A673 (cell line): ENCODE results near the gene VWA5A. TPM values are rescaled to one million over a fixed set of nuclear protein-coding genes. Genes with fewer than 3 reads are reported as not detected.

Experiments used
- BruUV-seq: library from RNA; stranded (reverse); fragments of 400-500 nt; replicated peaks from 2 replicates; lab custom pipeline; 2021; lab: Mats Ljungman, UMichigan
- CTCF ChIA-PET: fragments of 300-600 bp; sonication (Branson Sonifier 250); formaldehyde crosslinking; loops from one replicate; lab custom pipeline; 2022; ENCODE audit warnings: antibody characterized with exemption; lab: Charles Lee
- POLR2A ChIA-PET: fragments of 300-600 bp; sonication (Branson Sonifier 250); formaldehyde crosslinking; loops from one replicate; lab custom pipeline; 2022; ENCODE audit warnings: antibody characterized with exemption; ENCODE audit not compliant: low non-redundant PET; lab: Charles Lee
- DNase-seq: peaks from one replicate; pipeline ENCODE4 v3.0.0-alpha.2; 2015; ENCODE audit warnings: low spot score
- H3K27ac ChIP-seq: fragments of 200-600 bp; sonication (generic); 2 replicates; pipeline ENCODE4 v1.5.1; 2016; ENCODE audit warnings: mixed run types, low read depth, mild to moderate bottlenecking, mixed read lengths, antibody characterized with exemption, low read length; ENCODE audit not compliant: poor library complexity, severe bottlenecking
- H3K27me3 ChIP-seq: fragments of 200-600 bp; sonication (generic); replicated peaks from 2 replicates; pipeline ENCODE4 v1.6.1; 2017; ENCODE audit warnings: mixed run types, low read depth, mild to moderate bottlenecking, mixed read lengths, antibody characterized with exemption, low read length; ENCODE audit not compliant: insufficient read depth, poor library complexity
- H3K36me3 ChIP-seq: fragments of 200-600 bp; sonication (generic); 2 replicates; pipeline ENCODE4 v1.6.1; 2016; ENCODE audit warnings: mixed run types, mild to moderate bottlenecking, mixed read lengths, antibody characterized with exemption, low read length; ENCODE audit not compliant: insufficient read depth, poor library complexity, severe bottlenecking
- H3K4me1 ChIP-seq: fragments of 200-600 bp; sonication (generic); 2 replicates; pipeline ENCODE4 v1.6.1; 2017; ENCODE audit warnings: mixed run types, mild to moderate bottlenecking, mixed read lengths, antibody characterized with exemption, low read length; ENCODE audit not compliant: insufficient read depth, poor library complexity, severe bottlenecking
- H3K4me3 ChIP-seq: fragments of 200-600 bp; sonication (generic); 2 replicates; pipeline ENCODE4 v1.5.1; 2016; ENCODE audit warnings: low read depth, mixed run types, mild to moderate bottlenecking, mixed read lengths, low read length; ENCODE audit not compliant: poor library complexity, severe bottlenecking
- H3K9me3 ChIP-seq: fragments of 200-600 bp; sonication (generic); 2 replicates; pipeline ENCODE4 v1.6.1; 2016; ENCODE audit warnings: mixed run types, low read depth, mild to moderate bottlenecking, mixed read lengths, antibody characterized with exemption, low read length; ENCODE audit not compliant: poor library complexity, severe bottlenecking
- CTCF ChIP-seq: fragments of 300-800, 200-600 bp; sonication (generic); conservative IDR thresholded peaks from 2 replicates; pipeline ENCODE4 v1.5.1; 2017; ENCODE audit warnings: low read depth, mild to moderate bottlenecking, antibody characterized with exemption, low read length, moderate library complexity, mixed read lengths
- EZH2 ChIP-seq: fragments of 200-600 bp; sonication (generic); IDR thresholded peaks from 2 replicates; pipeline ENCODE4 v1.6.1; 2017; ENCODE audit warnings: borderline replicate concordance, low read depth, mild to moderate bottlenecking, mixed read lengths, antibody characterized with exemption, low read length; ENCODE audit not compliant: poor library complexity, severe bottlenecking
- intact Hi-C: fragments of 100-400 bp; cut with micrococcal nuclease; formaldehyde crosslinking; loops from one replicate; pipeline ENCODE4 v1.10.0; 2022; ENCODE audit not compliant: unreplicated experiment
- total RNA-seq: library from RNA; stranded (reverse); gene quantifications from 2 replicates; pipeline ENCODE4 v1.2.3, GENCODE V29; 2021

Gene VWA5A
- total RNA-seq, 1 experiment from 2014 or later, result 11.2 TPM

- peak; percentile 56 for DNase-seq
- ChIA-PET POLR2A (no interaction called here), CTCF (interaction anchor here (0.6 to 2.1 kb wide), 3 partner anchors 123 to 1676 kb away, joined by 6 to 38 read pairs (median 14); no protein-coding TSS in a partner anchor)
- peaks cover 15% of the 10 kb centered on the region for H3K4me1 ChIP-seq
- H3K4me3 ChIP-seq, result no peak overlapping the region
- no peaks in the 10 kb centered on the region for H3K9me3 ChIP-seq
- peak overlapping the region; percentile 31 for H3K27ac ChIP-seq
- H3K27me3 ChIP-seq, result no peaks in the 10 kb centered on the region
- no TSS peak for BruUV-seq
- TF ChIP-seq EZH2, result no peak
- TF ChIP-seq CTCF, result no peak
- H3K36me3 ChIP-seq, result no peaks in the 10 kb centered on the region
- intact Hi-C loops, result loop anchor here (1.0 kb wide), 1 partner anchor 123 kb away; no protein-coding TSS in a partner anchor
Observed at GRCh38 chr11:124194293-124195188, 79.3 kb downstream of the VWA5A start.

- Histone ChIP-seq H3K27me3 (no peaks in the 10 kb centered on the region), H3K27ac (peak overlapping the region; percentile 31), H3K4me1 (peaks cover 15% of the 10 kb centered on the region), H3K36me3 (no peaks in the 10 kb centered on the region), H3K4me3 (no peak overlapping the region), H3K9me3 (no peaks in the 10 kb centered on the region)
- peak; percentile 89 for DNase-seq
- intact Hi-C loops, result loop anchor here (1.0 kb wide), 1 partner anchor 124 kb away; no protein-coding TSS in a partner anchor
- TF ChIP-seq CTCF (peak; percentile 95), EZH2 (no peak)
- BruUV-seq, result no TSS peak
- ChIA-PET CTCF (interaction anchor here (0.6 to 2.1 kb wide), 3 partner anchors 124 to 1676 kb away, joined by 6 to 38 read pairs (median 14); no protein-coding TSS in a partner anchor), POLR2A (no interaction called here)
Observed at GRCh38 chr11:124195189-124195734, 80.0 kb downstream of the VWA5A start.

Other genes with a start within 250 kb of the VWA5A start
- not detected in 2 replicates for gene TMEM225, start 229.8 kb upstream of the VWA5A start, total RNA-seq
- not detected in 2 replicates for gene OR8D4, start 213.3 kb upstream of the VWA5A start, total RNA-seq
- not detected in 2 replicates for gene OR4D5, start 175.8 kb upstream of the VWA5A start, total RNA-seq
- gene OR6T1, start 171.6 kb upstream of the VWA5A start, total RNA-seq, result not detected in 2 replicates
- gene OR10S1, start 137.7 kb upstream of the VWA5A start, total RNA-seq, result not detected in 2 replicates
- gene OR10G6, start 120.3 kb upstream of the VWA5A start, total RNA-seq, result not detected in 2 replicates
- gene OR10G4, start 102.5 kb upstream of the VWA5A start, total RNA-seq, result not detected in 2 replicates
- gene OR10G9, start 92.4 kb upstream of the VWA5A start, total RNA-seq, result not detected in 2 replicates
- gene OR10G8, start 88.7 kb upstream of the VWA5A start, total RNA-seq, result not detected in 2 replicates
- not detected in 2 replicates for gene OR10G7, start 74.1 kb upstream of the VWA5A start, total RNA-seq
- gene OR10D3, start 67.9 kb downstream of the VWA5A start, total RNA-seq, result not detected in 2 replicates
- gene OR8G1, start 125.6 kb downstream of the VWA5A start, total RNA-seq, result not detected in 2 replicates
- not detected in 2 replicates for gene OR8G5, start 140.9 kb downstream of the VWA5A start, total RNA-seq
- 0.41 and 0.52 TPM in 2 replicates for gene OR8D1, start 198.5 kb downstream of the VWA5A start, total RNA-seq
- gene OR8D2, start 204.7 kb downstream of the VWA5A start, total RNA-seq, result not detected in 2 replicates